HL-60 (cell line): ENCODE data around the gene ACVR2A.
A peak's percentile ranks its signal among the peaks of the same experiment; 100 is the strongest.

Source experiments
- DNase-seq, 2 experiments: peaks; one replicate each; pipeline ENCODE4 v3.0.0-alpha.2; 2010 to 2020; ENCODE audit warnings: low read depth in 1 of 2, low spot score in 1 of 2
- H3K27ac ChIP-seq: fragments of 250-450 bp; sonication (Bioruptor Pico); replicated peaks from 2 replicates; pipeline ENCODE4 v1.5.1; 2020; ENCODE audit warnings: mild to moderate bottlenecking, moderate library complexity
- H3K27me3 ChIP-seq: fragments of 250-450 bp; sonication (Bioruptor Pico); 2 replicates; pipeline ENCODE4 v1.5.1; 2021; ENCODE audit warnings: mild to moderate bottlenecking, moderate library complexity; ENCODE audit not compliant: insufficient read depth, poor library complexity, severe bottlenecking
- H3K4me3 ChIP-seq: replicated peaks from 2 replicates; pipeline ENCODE4 v1.5.1; 2011; ENCODE audit warnings: mild to moderate bottlenecking, control low read depth, low read length; ENCODE audit not compliant: insufficient read depth
- CTCF ChIP-seq: IDR thresholded peaks from one replicate; pipeline ENCODE4 v1.5.1; 2011; ENCODE audit warnings: low read length, control low read depth, inconsistent platforms; ENCODE audit not compliant: insufficient read depth
- GABPA ChIP-seq: IDR thresholded peaks from 2 replicates; pipeline ENCODE4 v1.6.1; 2012; ENCODE audit warnings: low read depth
- POLR2AphosphoS5 ChIP-seq: IDR thresholded peaks from 2 replicates; pipeline ENCODE4 v1.6.1; 2012; ENCODE audit warnings: low read depth
- REST ChIP-seq: IDR thresholded peaks from 2 replicates; pipeline ENCODE4 v1.6.1; 2012; ENCODE audit warnings: low read depth; ENCODE audit not compliant: insufficient replicate concordance
- SPI1 ChIP-seq: IDR thresholded peaks from 2 replicates; pipeline ENCODE4 v1.6.1; 2012; ENCODE audit warnings: low read depth, mild to moderate bottlenecking, borderline replicate concordance

Gene ACVR2A

GRCh38 chr2:147934881-147935620 lies 90.2 kb downstream of the ACVR2A start:
- Histone ChIP-seq H3K4me3 (no peak overlapping the region), H3K27ac (no peak overlapping the region), H3K27me3 (no peaks in the 10 kb centered on the region)
- TF ChIP-seq CTCF (no peak), REST (no peak), POLR2AphosphoS5 (no peak), SPI1 (no peak), GABPA (no peak)
- DNase-seq: no peak

- peak in 1 of 2 experiments; percentile 5 for DNase-seq
- no peak overlapping the region for H3K4me3 ChIP-seq
- TF ChIP-seq CTCF: peak; percentile 64
- TF ChIP-seq REST: no peak
- TF ChIP-seq SPI1: peak; percentile 25; the same call in 1 of the 2 replicates
- TF ChIP-seq POLR2AphosphoS5: no peak
- TF ChIP-seq GABPA: no peak
- no peaks in the 10 kb centered on the region for H3K27me3 ChIP-seq
- H3K27ac ChIP-seq: no peak overlapping the region
These were observed 93.0 kb downstream of the ACVR2A start for GRCh38 chr2:147937744-147938349.

DNA sequence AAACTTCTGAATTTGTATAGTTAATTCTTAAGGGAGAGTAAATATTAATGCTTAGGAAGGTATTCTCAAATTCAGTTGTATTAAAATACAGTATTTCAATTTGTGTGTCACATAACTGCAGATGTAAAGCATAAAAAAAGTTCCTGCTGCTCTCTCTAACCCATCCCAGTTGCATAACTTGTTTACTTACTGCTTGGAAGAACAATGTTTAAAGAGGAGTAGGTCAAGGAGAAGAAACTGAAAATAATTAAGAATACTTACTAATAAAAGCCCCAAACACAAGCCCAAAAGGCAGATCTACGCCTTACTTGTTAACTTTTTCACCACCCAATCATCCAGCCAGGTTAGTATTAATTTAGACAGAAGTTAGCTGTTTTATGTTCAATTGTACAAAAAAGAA lies 94.5 kb downstream of the ACVR2A start:
- Histone ChIP-seq H3K4me3 (no peak overlapping the region), H3K27me3 (no peaks in the 10 kb centered on the region), H3K27ac (no peak overlapping the region)
- DNase-seq: no peak
- TF ChIP-seq GABPA (no peak), CTCF (no peak), REST (no peak)
